Stimulated activated CD4-positive, alpha-beta T cell treated with anti-CD3 and anti-CD28 coated beads, TNF-alpha, amount 100 ng/mL, for 24 hours (primary cell): ENCODE results near the gene ETFA.

Experiments used
- DNase-seq, 3 experiments: peaks; one replicate each; pipeline ENCODE4 v3.0.0-alpha.2; 2020; ENCODE audit warnings: low read depth in 3 of 3

ETFA gene

GRCh38 chr15:76340803-76341365, 29.6 kb upstream of the ETFA start:
- DNase-seq: peak in 1 of 3 experiments; percentile 53

GRCh38 chr15:76340198-76340802, 29.0 kb upstream of the ETFA start:
- no peak for DNase-seq

- DNase-seq: no peak
Observed at GRCh38 chr15:76339305-76340197, 28.3 kb upstream of the ETFA start.

GRCh38 chr15:76338486-76339304, 27.4 kb upstream of the ETFA start:
- DNase-seq: no peak

GRCh38 chr15:76337696-76338485, 26.6 kb upstream of the ETFA start:
- no peak for DNase-seq

GRCh38 chr15:76337059-76337695, 25.9 kb upstream of the ETFA start:
- DNase-seq: no peak

GRCh38 chr15:76336254-76337058, 25.2 kb upstream of the ETFA start, which contains the start of gene ISL2:
Gene ISL2, plus strand, starts transcription at chr15:76336773. Its CDS starts 111 bp downstream, at chr15:76336884.
- DNase-seq: peak in 2 of 3 experiments; percentile 44 to 79

- no peak for DNase-seq
Observed at GRCh38 chr15:76335307-76336253, 24.3 kb upstream of the ETFA start.

- no peak for DNase-seq
Observed at GRCh38 chr15:76334438-76335306, 23.4 kb upstream of the ETFA start.

- DNase-seq: no peak
Observed at GRCh38 chr15:76333720-76334437, 22.6 kb upstream of the ETFA start.

- DNase-seq: no peak
Observed at GRCh38 chr15:76333309-76333708, 22.0 kb upstream of the ETFA start.

GRCh38 chr15:76332796-76333195, 21.5 kb upstream of the ETFA start:
- no peak for DNase-seq

- DNase-seq: no peak
Observed at GRCh38 chr15:76330080-76330680, 18.9 kb upstream of the ETFA start.

GRCh38 chr15:76328958-76329357, 17.7 kb upstream of the ETFA start:
- no peak for DNase-seq

- no peak for DNase-seq
Observed at GRCh38 chr15:76328106-76328696, 16.9 kb upstream of the ETFA start.
